ENCODE data around the gene GPATCH11. TPM values are rescaled to one million over a fixed set of nuclear protein-coding genes. Genes with fewer than 3 reads are reported as not detected.

Gene GPATCH11
- polyA plus RNA-seq, 1 experiment, result 2.0 TPM

DNA sequence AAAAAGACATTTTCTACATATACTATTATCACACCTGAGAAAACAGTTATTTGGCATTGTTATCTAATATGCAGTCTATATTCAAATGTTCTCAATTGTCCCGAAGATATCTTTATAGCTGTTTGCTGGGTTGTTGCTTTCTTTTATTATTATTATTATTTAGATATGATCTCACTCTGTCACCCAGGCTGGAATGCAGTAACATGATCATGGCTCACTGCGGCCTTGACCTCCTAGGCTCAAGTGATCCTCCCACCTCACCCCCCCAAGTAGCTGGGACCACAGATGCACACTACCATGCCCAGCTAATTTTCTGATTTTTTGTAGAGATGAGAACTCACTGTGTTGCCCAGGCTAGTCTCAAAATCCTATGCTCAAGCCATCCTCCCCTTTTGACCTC, 19.9 kb downstream of the GPATCH11 start:
- no peak for DNase-seq (ENCODE audit: low read depth)
- ChIA-PET CTCF (no interaction called here), POLR2A (no interaction called here)
- no peaks in the 10 kb centered on the region for H3K27me3 ChIP-seq (ENCODE audit: control insufficient read depth, insufficient read depth, low read length)
- H3K4me3 ChIP-seq (ENCODE audit: low read depth, low read length), result no peak overlapping the region
- no peak for TF ChIP-seq CTCF (IDR thresholded peaks at IDR 0.05; ENCODE audit: insufficient read depth, low read depth, low read length)
- peaks cover 9% of the 10 kb centered on the region for H3K36me3 ChIP-seq (ENCODE audit: control insufficient read depth, insufficient read depth, low read length)

GRCh38 chr2:37105150-37105549, 20.8 kb downstream of the GPATCH11 start:
- peaks cover 8% of the 10 kb centered on the region for H3K36me3 ChIP-seq (ENCODE audit: control insufficient read depth, insufficient read depth, low read length)
- H3K27me3 ChIP-seq (ENCODE audit: control insufficient read depth, insufficient read depth, low read length), result no peaks in the 10 kb centered on the region
- no peak overlapping the region for H3K4me3 ChIP-seq (ENCODE audit: low read depth, low read length)
- TF ChIP-seq CTCF (IDR thresholded peaks at IDR 0.05; ENCODE audit: insufficient read depth, low read depth, low read length), result no peak
- no peak for DNase-seq (ENCODE audit: low read depth)
- ChIA-PET POLR2A (interaction anchor here (0.5 kb wide), 1 partner anchor 110 kb away, joined by 3 read pairs; no protein-coding TSS in a partner anchor), CTCF (no interaction called here)

- H3K36me3 ChIP-seq (ENCODE audit: control insufficient read depth, insufficient read depth, low read length), result peaks cover 11% of the 10 kb centered on the region
- H3K27me3 ChIP-seq (ENCODE audit: control insufficient read depth, insufficient read depth, low read length), result no peaks in the 10 kb centered on the region
- ChIA-PET POLR2A (no interaction called here), CTCF (interaction anchor here (0.6 kb wide), 1 partner anchor 292 kb away, joined by 3 read pairs; no protein-coding TSS in a partner anchor)
- no peak for TF ChIP-seq CTCF (IDR thresholded peaks at IDR 0.05; ENCODE audit: insufficient read depth, low read depth, low read length)
- no peak for DNase-seq (ENCODE audit: low read depth)
- no peak overlapping the region for H3K4me3 ChIP-seq (ENCODE audit: low read depth, low read length)
Measured at GRCh38 chr2:37109523-37109922, 25.2 kb downstream of the GPATCH11 start.

DNA sequence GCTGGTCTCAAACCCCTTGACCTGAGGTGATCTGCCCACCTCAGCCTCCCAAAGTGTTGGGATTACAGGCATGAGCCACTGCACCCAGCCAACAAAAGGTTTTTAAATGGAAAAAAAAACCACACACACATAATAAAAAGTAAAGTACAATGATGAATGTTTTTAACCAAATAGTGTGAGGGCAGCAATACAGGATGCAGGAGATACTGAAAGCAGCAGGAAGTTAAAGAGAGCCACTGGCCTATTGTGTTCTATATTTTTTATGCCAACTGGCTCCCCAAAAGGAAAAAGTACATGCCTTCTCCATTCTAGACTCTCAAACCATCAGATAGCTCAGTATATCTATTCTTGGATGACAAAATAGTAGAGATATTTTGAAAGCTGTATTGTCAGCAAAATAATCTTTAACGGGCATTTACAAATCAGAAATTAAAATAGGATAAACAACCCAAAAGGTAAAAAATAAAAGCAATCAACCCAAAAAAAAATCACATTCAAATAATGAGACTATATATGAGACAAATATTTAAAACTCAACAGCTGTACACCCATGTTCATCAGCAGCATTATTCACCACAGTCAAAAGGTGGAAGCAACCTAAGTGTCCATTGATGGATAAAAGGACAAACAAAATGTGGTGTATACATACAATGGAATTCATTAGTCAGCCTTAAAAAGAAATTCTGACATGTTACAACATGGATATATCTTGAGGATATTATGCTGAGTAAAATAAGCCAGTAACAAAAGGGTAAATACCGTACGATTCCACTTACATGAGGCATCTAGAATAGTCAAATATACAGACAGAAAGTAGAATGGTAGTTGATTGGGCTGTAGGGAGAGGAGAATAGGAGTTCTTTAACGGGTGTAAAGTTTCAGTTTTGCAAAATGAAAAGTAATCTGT, 26.2 kb downstream of the GPATCH11 start:
- CTCF ChIA-PET, result interaction anchor here (0.9 kb wide), 1 partner anchor 22 kb away, joined by 4 read pairs; no protein-coding TSS in a partner anchor
- no peak for DNase-seq (ENCODE audit: low read depth)

More for the DNA sequence above, 26.2 kb downstream of the GPATCH11 start:
- H3K27me3 ChIP-seq (ENCODE audit: control insufficient read depth, insufficient read depth, low read length), result no peaks in the 10 kb centered on the region
- H3K4me3 ChIP-seq (ENCODE audit: low read depth, low read length), result no peak overlapping the region
- POLR2A ChIA-PET, result no interaction called here
- H3K36me3 ChIP-seq (ENCODE audit: control insufficient read depth, insufficient read depth, low read length), result peaks cover 9% of the 10 kb centered on the region
- no peak for TF ChIP-seq CTCF (IDR thresholded peaks at IDR 0.05; ENCODE audit: insufficient read depth, low read depth, low read length)
